ENCODE data around the gene JMJD8. TPM values are rescaled to one million over a fixed set of nuclear protein-coding genes. Genes with fewer than 3 reads are reported as not detected.
A peak's percentile ranks its signal among the peaks of the same experiment; 100 is the strongest.

JMJD8 gene
- total and polyA plus RNA-seq, 11 donors, result 36.2 to 103 (median 44.1) TPM

DNA sequence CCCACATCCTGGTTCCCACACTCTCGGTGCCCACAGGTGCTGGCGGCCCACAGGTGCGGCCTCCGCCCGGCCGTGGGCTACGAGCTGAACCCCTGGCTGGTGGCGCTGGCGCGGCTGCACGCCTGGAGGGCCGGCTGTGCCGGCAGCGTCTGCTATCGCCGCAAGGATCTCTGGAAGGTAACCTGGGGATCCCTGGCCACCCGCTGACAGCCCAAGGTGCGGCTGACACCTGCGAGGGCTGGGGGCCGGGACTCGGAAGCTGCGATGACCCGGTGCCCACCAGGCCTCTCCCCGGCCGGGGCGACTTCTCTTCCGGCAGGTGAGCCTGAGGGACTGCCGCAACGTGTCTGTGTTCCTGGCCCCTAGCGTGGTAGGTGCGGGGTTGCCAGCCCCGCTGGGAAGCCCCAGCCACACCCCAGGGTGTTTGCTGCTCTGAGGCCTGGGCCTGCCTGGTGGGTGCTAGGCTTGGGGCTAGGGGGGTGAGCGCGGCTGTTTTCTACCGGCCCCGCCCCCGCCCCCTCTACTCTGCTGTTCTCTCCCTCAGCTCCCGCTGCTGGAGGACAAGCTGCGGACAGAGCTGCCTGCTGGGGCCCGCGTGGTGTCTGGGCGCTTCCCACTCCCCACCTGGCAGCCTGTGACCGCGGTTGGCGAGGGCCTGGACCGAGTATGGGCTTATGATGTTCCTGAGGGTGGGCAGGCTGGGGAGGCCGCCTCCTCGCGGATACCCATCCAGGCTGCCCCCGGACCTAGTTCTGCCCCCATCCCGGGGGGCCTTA is 37.8 kb upstream of the JMJD8 start:
- Histone ChIP-seq H3K27ac (peak overlapping the region; percentile 62 to 98 (median 94)), H3K27me3 (peaks cover 0 to 9% (median 0%) of the 10 kb centered on the region in 9 donors), H3K4me3 (peak overlapping the region; percentile 58 to 92 (median 80)), H3K36me3 (peaks cover 0 to 6% (median 0%) of the 10 kb centered on the region in 9 donors), H3K4me1 (peaks cover 4 to 47% (median 29%) of the 10 kb centered on the region in 12 donors), H3K9me3 (no peaks in the 10 kb centered on the region)
- TF ChIP-seq, protein P1, sequence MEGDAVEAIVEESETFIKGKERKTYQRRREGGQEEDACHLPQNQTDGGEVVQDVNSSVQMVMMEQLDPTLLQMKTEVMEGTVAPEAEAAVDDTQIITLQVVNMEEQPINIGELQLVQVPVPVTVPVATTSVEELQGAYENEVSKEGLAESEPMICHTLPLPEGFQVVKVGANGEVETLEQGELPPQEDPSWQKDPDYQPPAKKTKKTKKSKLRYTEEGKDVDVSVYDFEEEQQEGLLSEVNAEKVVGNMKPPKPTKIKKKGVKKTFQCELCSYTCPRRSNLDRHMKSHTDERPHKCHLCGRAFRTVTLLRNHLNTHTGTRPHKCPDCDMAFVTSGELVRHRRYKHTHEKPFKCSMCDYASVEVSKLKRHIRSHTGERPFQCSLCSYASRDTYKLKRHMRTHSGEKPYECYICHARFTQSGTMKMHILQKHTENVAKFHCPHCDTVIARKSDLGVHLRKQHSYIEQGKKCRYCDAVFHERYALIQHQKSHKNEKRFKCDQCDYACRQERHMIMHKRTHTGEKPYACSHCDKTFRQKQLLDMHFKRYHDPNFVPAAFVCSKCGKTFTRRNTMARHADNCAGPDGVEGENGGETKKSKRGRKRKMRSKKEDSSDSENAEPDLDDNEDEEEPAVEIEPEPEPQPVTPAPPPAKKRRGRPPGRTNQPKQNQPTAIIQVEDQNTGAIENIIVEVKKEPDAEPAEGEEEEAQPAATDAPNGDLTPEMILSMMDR (IDR thresholded peaks at IDR 0.05), result no peak
- TF ChIP-seq POLR2A (IDR thresholded peaks at IDR 0.05), result no peak
- 82 to 89% (median 85%) methylated on average over 26 to 51 of the region's 51 CpGs for WGBS, 4 donors
- DNase-seq (no peak), ATAC-seq (no peak)
- intact Hi-C loops (cut with DNase I), result no loop called here

DNA sequence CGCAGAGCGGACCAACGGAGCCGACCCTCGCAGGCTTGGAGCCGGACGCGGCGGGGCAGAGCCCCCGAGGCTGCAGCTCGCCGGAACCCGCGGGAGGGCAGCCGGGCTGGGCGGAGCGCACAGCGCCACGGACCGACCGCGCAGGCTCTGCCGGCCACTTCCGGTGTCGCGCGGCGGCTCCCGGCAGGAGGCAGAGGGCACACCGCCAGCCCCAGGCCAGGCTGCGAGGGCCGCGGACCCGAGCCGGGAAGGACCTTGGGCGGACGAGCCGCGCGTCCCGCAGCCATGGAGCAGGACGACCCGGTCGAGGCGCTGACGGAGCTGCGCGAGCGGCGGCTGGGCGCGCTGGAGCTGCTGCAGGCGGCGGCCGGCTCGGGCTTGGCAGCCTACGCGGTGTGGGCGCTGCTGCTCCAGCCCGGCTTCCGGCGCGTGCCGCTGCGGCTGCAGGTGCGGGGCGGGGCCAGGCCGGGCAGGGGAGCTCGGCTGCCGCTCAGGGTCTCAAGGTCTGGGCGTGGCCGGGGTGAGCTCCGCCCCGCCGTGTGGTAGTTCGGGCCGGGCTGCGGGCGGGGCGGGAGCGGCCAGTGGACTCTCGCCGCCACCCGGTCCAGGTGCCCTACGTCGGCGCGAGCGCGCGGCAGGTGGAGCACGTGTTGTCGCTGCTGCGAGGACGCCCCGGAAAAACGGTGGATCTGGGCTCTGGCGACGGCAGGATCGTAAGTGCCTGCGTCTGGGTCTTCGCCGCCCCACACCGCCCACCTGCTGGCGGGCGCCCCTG is 37.0 kb upstream of the JMJD8 start, which contains the start of gene ANTKMT:
Gene ANTKMT (plus strand): TSS at position 157 of the 775 bp plus-strand sequence. CDS start 129 bp downstream, at position 286.
- Histone ChIP-seq H3K4me3 (peak within 1 kb of the TSS; percentile 58 to 92 (median 80)), H3K9me3 (no peaks in the 10 kb centered on the region), H3K4me1 (peaks cover 4 to 45% (median 30%) of the 10 kb centered on the region in 12 donors), H3K27me3 (peaks cover 0 to 7% (median 0%) of the 10 kb centered on the region in 9 donors), H3K27ac (peak within 1 kb of the TSS; percentile 62 to 98 (median 94)), H3K36me3 (peaks cover 0 to 6% (median 0%) of the 10 kb centered on the region in 9 donors)
- TF ChIP-seq, protein P1 (IDR thresholded peaks at IDR 0.05), result peak in 5 of 12 donors; percentile 10 to 24 (median 20)
- peak in 1 of 2 donors; percentile 85 for TF ChIP-seq POLR2A (IDR thresholded peaks at IDR 0.05)
- ATAC-seq (peak; percentile 34 to 89 (median 75)), DNase-seq (peak; percentile 80 to 88 (median 83))
- intact Hi-C loops (cut with DNase I), result no loop called here
- WGBS, 4 donors, result 1 to 60% (median 6%) methylated on average over 2 to 106 of the region's 106 CpGs

DNA sequence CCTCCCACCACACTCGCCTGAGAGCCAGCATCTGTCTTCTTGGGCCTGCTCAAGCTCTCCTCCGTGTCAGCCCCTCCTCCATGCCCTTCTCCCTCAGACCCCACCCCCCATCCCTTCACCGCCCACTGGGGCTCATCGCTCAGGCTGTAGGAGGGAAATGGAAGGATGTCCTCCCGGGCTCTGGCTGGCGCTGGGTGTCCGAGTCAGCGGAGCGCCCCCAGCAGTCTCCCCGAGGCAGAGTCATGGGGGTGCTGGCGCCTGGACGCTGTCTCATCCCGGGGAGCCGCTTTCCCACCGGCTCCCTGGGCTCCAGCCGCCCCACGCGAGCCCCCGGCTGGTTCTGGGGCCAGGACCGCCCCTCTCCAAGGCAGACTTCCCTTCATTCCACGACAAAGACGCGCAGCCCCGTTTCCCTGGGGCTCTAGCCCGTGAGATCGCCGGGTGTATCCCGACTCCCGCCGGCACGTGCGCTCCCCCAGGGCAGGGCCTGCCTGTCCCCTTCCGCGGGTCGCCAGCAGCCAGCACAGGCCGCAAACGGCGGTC is 36.4 kb upstream of the JMJD8 start:
- 0 to 2% (median 1%) methylated on average over 5 to 38 of the region's 38 CpGs for WGBS, 4 donors
- intact Hi-C loops (cut with DNase I), result no loop called here
- Histone ChIP-seq H3K9me3 (no peaks in the 10 kb centered on the region), H3K4me1 (peaks cover 4 to 50% (median 35%) of the 10 kb centered on the region in 12 donors), H3K36me3 (peaks cover 0 to 6% (median 0%) of the 10 kb centered on the region in 9 donors), H3K4me3 (peak overlapping the region; percentile 58 to 92 (median 80)), H3K27ac (peak overlapping the region; percentile 62 to 98 (median 94)), H3K27me3 (peaks cover 0 to 12% (median 0%) of the 10 kb centered on the region in 9 donors)
- TF ChIP-seq, protein P1 (IDR thresholded peaks at IDR 0.05), result peak in 3 of 12 donors; percentile 4 to 19 (median 6)
- no peak for TF ChIP-seq POLR2A (IDR thresholded peaks at IDR 0.05)
- DNase-seq, result peak in 4 of 5 donors; percentile 65 to 73 (median 70)
- ATAC-seq, result peak; percentile 50 to 74 (median 64)
